Trophoblast cell (in vitro differentiated cells and primary cell): ENCODE results near the gene NASP.

Source experiments
- DNase-seq, 2 donors: peaks; one replicate each; pipeline ENCODE4 v3.0.0-alpha.2; 2016
- H2AFZ ChIP-seq: 2 replicates; pipeline ENCODE4 v1.6.1; 2013; ENCODE audit warnings: low read length, moderate library complexity, mild to moderate bottlenecking; ENCODE audit not compliant: insufficient read depth, poor library complexity
- H2AK5ac ChIP-seq: 2 replicates; pipeline ENCODE4 v1.6.1; 2013; ENCODE audit warnings: mild to moderate bottlenecking, low read length
- H2BK120ac ChIP-seq: 2 replicates; pipeline ENCODE4 v1.6.1; 2013; ENCODE audit warnings: low read length, mild to moderate bottlenecking, moderate library complexity; ENCODE audit not compliant: insufficient read depth, poor library complexity
- H2BK12ac ChIP-seq: 2 replicates; pipeline ENCODE4 v1.6.1; 2013; ENCODE audit warnings: mild to moderate bottlenecking, low read length, moderate library complexity
- H2BK5ac ChIP-seq: 2 replicates; pipeline ENCODE4 v1.6.1; 2013; ENCODE audit warnings: low read length, low read depth, moderate library complexity, mild to moderate bottlenecking; ENCODE audit not compliant: poor library complexity
- H3K14ac ChIP-seq: 2 replicates; pipeline ENCODE4 v1.6.1; 2013; ENCODE audit warnings: mild to moderate bottlenecking, low read length
- H3K18ac ChIP-seq: 2 replicates; pipeline ENCODE4 v1.6.1; 2013; ENCODE audit warnings: mild to moderate bottlenecking, low read length
- H3K23ac ChIP-seq: 2 replicates; pipeline ENCODE4 v1.6.1; 2013; ENCODE audit warnings: low read length
- H3K27ac ChIP-seq: 2 replicates; pipeline ENCODE4 v1.5.1; 2013; ENCODE audit warnings: low read depth, mild to moderate bottlenecking, inconsistent platforms, low read length, moderate library complexity
- H3K27me3 ChIP-seq: 2 replicates; pipeline ENCODE4 v1.6.1; 2013; ENCODE audit warnings: inconsistent platforms, mild to moderate bottlenecking, low read length, moderate library complexity; ENCODE audit not compliant: insufficient read depth
- H3K36me3 ChIP-seq, 2 experiments: 1 replicate in 1 of 2; 2 replicates in 1 of 2; pipeline ENCODE4 v1.6.1; 2013; ENCODE audit warnings: low read length in 2 of 2, mild to moderate bottlenecking in 2 of 2, moderate library complexity in 1 of 2; ENCODE audit not compliant: insufficient read depth in 2 of 2, control insufficient read depth in 1 of 2
- H3K4ac ChIP-seq: 2 replicates; pipeline ENCODE4 v1.6.1; 2013; ENCODE audit warnings: low read depth, mild to moderate bottlenecking, low read length, moderate library complexity
- H3K4me1 ChIP-seq, 2 experiments: 1 replicate in 1 of 2; 2 replicates in 1 of 2; pipeline ENCODE4 v1.6.1; 2013; ENCODE audit warnings: low read length in 2 of 2, mild to moderate bottlenecking in 2 of 2, moderate library complexity in 1 of 2; ENCODE audit not compliant: insufficient read depth in 2 of 2, control insufficient read depth in 1 of 2
- H3K4me2 ChIP-seq: 2 replicates; pipeline ENCODE4 v1.6.1; 2013; ENCODE audit warnings: inconsistent platforms, mild to moderate bottlenecking, low read length, moderate library complexity
- H3K4me3 ChIP-seq: 2 replicates; pipeline ENCODE4 v1.5.1; 2013; ENCODE audit warnings: mild to moderate bottlenecking, low read depth, low read length, inconsistent platforms
- H3K79me1 ChIP-seq: one replicate; pipeline ENCODE4 v1.6.1; 2013; ENCODE audit warnings: low read length
- H3K79me2 ChIP-seq: 2 replicates; pipeline ENCODE4 v1.6.1; 2013; ENCODE audit warnings: low read length, mild to moderate bottlenecking; ENCODE audit not compliant: control insufficient read depth, insufficient read depth, poor library complexity
- H3K9ac ChIP-seq: 2 replicates; pipeline ENCODE4 v1.6.1; 2013; ENCODE audit warnings: mild to moderate bottlenecking, low read length
- H3K9me3 ChIP-seq: 2 replicates; pipeline ENCODE4 v1.6.1; 2013; ENCODE audit warnings: low read depth, mild to moderate bottlenecking, control low read depth, inconsistent platforms, low read length; ENCODE audit not compliant: insufficient read depth
- H4K12ac ChIP-seq: 2 replicates; pipeline ENCODE4 v1.6.1; 2013; ENCODE audit warnings: low read depth, mild to moderate bottlenecking, low read length, moderate library complexity
- H4K8ac ChIP-seq: 2 replicates; pipeline ENCODE4 v1.6.1; 2013; ENCODE audit warnings: low read depth, mild to moderate bottlenecking, low read length, moderate library complexity
- H4K91ac ChIP-seq: one replicate; pipeline ENCODE4 v1.6.1; 2013; ENCODE audit warnings: low read depth, mild to moderate bottlenecking, low read length, moderate library complexity
- WGBS: extraction: QIAGEN DNeasy Blood & Tissue Kit; methylation state at CpG from one replicate; pipeline ENCODE4 v1.1.7; 2013; ENCODE audit warnings: missing lambda C conversion rate; ENCODE audit not compliant: insufficient read length, insufficient coverage; ENCODE audit errors: extremely low coverage; 5-methylcytosine and 5-hydroxymethylcytosine counted together

The NASP gene

GRCh38 chr1:45621501-45621836 lies 37.6 kb downstream of the NASP start:
- no peaks in the 10 kb centered on the region for H3K79me2 ChIP-seq
- no peak overlapping the region for H3K4me3 ChIP-seq
- H3K14ac ChIP-seq: no peak overlapping the region
- no peak overlapping the region for H2BK12ac ChIP-seq
- H2AFZ ChIP-seq: no peak overlapping the region
- no peak overlapping the region for H2BK5ac ChIP-seq
- H3K36me3 ChIP-seq: peaks cover 47 to 61% of the 10 kb centered on the region in 2 experiments
- no peak overlapping the region for H3K18ac ChIP-seq
- no peaks in the 10 kb centered on the region for H3K4me1 ChIP-seq
- H2BK120ac ChIP-seq: no peak overlapping the region
- no peak overlapping the region for H3K4ac ChIP-seq
- no peak overlapping the region for H4K12ac ChIP-seq
- no peak overlapping the region for H3K27ac ChIP-seq
- no CpG with 5 or more reads among the region's 3 CpGs for WGBS
- H3K9me3 ChIP-seq: no peaks in the 10 kb centered on the region
- H4K91ac ChIP-seq: no peak overlapping the region
- H3K27me3 ChIP-seq: no peaks in the 10 kb centered on the region
- no peak overlapping the region for H3K23ac ChIP-seq
- H4K8ac ChIP-seq: no peak overlapping the region
- H3K79me1 ChIP-seq: no peaks in the 10 kb centered on the region
- H3K4me2 ChIP-seq: no peak overlapping the region
- H3K9ac ChIP-seq: no peak overlapping the region
- no peak for DNase-seq
- no peak overlapping the region for H2AK5ac ChIP-seq

GRCh38 chr1:45621895-45622523 lies 38.2 kb downstream of the NASP start:
- Histone ChIP-seq H3K9ac (no peak overlapping the region), H4K91ac (no peak overlapping the region), H2AK5ac (no peak overlapping the region), H2BK5ac (no peak overlapping the region), H3K4me1 (no peaks in the 10 kb centered on the region), H4K12ac (no peak overlapping the region), H3K23ac (no peak overlapping the region), H3K4me3 (no peak overlapping the region), H2AFZ (no peak overlapping the region), H3K27me3 (no peaks in the 10 kb centered on the region), H3K36me3 (peaks cover 44 to 59% of the 10 kb centered on the region in 2 experiments), H3K79me1 (no peaks in the 10 kb centered on the region), H3K79me2 (no peaks in the 10 kb centered on the region), H3K14ac (no peak overlapping the region), H3K18ac (no peak overlapping the region), H2BK120ac (no peak overlapping the region), H3K4me2 (no peak overlapping the region), H4K8ac (no peak overlapping the region), H2BK12ac (no peak overlapping the region), H3K4ac (no peak overlapping the region), H3K9me3 (no peaks in the 10 kb centered on the region), H3K27ac (no peak overlapping the region)
- no CpG with 5 or more reads among the region's 18 CpGs for WGBS
- DNase-seq: no peak

GRCh38 chr1:45622524-45623394 lies 38.9 kb downstream of the NASP start:
- Histone ChIP-seq H3K23ac (no peak overlapping the region), H2AK5ac (no peak overlapping the region), H3K4me1 (no peaks in the 10 kb centered on the region), H3K9me3 (no peaks in the 10 kb centered on the region), H2AFZ (no peak overlapping the region), H4K12ac (no peak overlapping the region), H3K27me3 (no peaks in the 10 kb centered on the region), H3K4me2 (no peak overlapping the region), H4K8ac (no peak overlapping the region), H3K36me3 (peaks cover 42 to 52% of the 10 kb centered on the region in 2 experiments), H2BK120ac (no peak overlapping the region), H3K79me1 (no peaks in the 10 kb centered on the region), H3K18ac (no peak overlapping the region), H4K91ac (no peak overlapping the region), H3K4ac (no peak overlapping the region), H3K4me3 (no peak overlapping the region), H3K27ac (no peak overlapping the region), H2BK5ac (no peak overlapping the region), H2BK12ac (no peak overlapping the region), H3K14ac (no peak overlapping the region), H3K79me2 (no peaks in the 10 kb centered on the region), H3K9ac (no peak overlapping the region)
- no peak for DNase-seq
- no CpG with 5 or more reads among the region's 78 CpGs for WGBS

- no peak within 1 kb of the TSS for H3K23ac ChIP-seq
- no CpG with 5 or more reads among the region's 4 CpGs for WGBS
- no peaks in the 10 kb centered on the region for H3K79me1 ChIP-seq
- H3K27ac ChIP-seq: no peak within 1 kb of the TSS
- H3K14ac ChIP-seq: no peak within 1 kb of the TSS
- no peak within 1 kb of the TSS for H2BK5ac ChIP-seq
- no peak within 1 kb of the TSS for H2BK12ac ChIP-seq
- no peaks in the 10 kb centered on the region for H3K4me1 ChIP-seq
- no peak within 1 kb of the TSS for H3K4ac ChIP-seq
- H2BK120ac ChIP-seq: no peak within 1 kb of the TSS
- no peak within 1 kb of the TSS for H2AK5ac ChIP-seq
- H3K36me3 ChIP-seq: peaks cover 46 to 54% of the 10 kb centered on the region in 2 experiments
- no peak within 1 kb of the TSS for H3K9ac ChIP-seq
- no peak within 1 kb of the TSS for H3K4me3 ChIP-seq
- no peaks in the 10 kb centered on the region for H3K27me3 ChIP-seq
- H4K12ac ChIP-seq: no peak within 1 kb of the TSS
- H2AFZ ChIP-seq: no peak within 1 kb of the TSS
- DNase-seq: no peak
- H3K79me2 ChIP-seq: no peaks in the 10 kb centered on the region
- no peaks in the 10 kb centered on the region for H3K9me3 ChIP-seq
- H4K8ac ChIP-seq: no peak within 1 kb of the TSS
- no peak within 1 kb of the TSS for H3K18ac ChIP-seq
- no peak within 1 kb of the TSS for H3K4me2 ChIP-seq
- no peak within 1 kb of the TSS for H4K91ac ChIP-seq
These were observed 40.1 kb downstream of the NASP start, which contains the start of gene CCDC17 for GRCh38 chr1:45623972-45624371. TSS of gene CCDC17 (minus strand) at chr1:45624054. CDS start at chr1:45623909, 145 bp downstream.
